K562 (cell line): ENCODE results near the gene FAM20B. TPM values are rescaled to one million over a fixed set of nuclear protein-coding genes. Genes with fewer than 3 reads are reported as not detected.

ENCODE experiments used
- ARID3A ChIP-seq: IDR thresholded peaks from 2 replicates; pipeline ENCODE4 v1.6.1; 2012; ENCODE audit warnings: low read depth, low read length, improper control_type of control experiment, borderline replicate concordance
- CHCHD3 ChIP-seq: fragments of 250-450 bp; sonication (Bioruptor Pico); IDR thresholded peaks from 2 replicates; pipeline ENCODE4 v2.1.2; 2022; ENCODE audit warnings: mild to moderate bottlenecking
- CTBP1 ChIP-seq: fragments of 450-650 bp; IDR thresholded peaks from 2 replicates; pipeline ENCODE4 v1.6.1; 2016; ENCODE audit warnings: borderline replicate concordance
- DDX20 ChIP-seq: fragments of 450-650 bp; IDR thresholded peaks from 2 replicates; pipeline ENCODE4 v1.6.1; 2016; ENCODE audit warnings: missing genetic modification characterization, low read depth, mild to moderate bottlenecking, missing compliant biosample characterization, moderate library complexity
- DNMT1 ChIP-seq: fragments of 450-650 bp; IDR thresholded peaks from 2 replicates; pipeline ENCODE4 v1.6.1; 2016; ENCODE audit warnings: antibody characterized with exemption, mild to moderate bottlenecking
- ESRRB ChIP-seq: fragments of 250-450 bp; sonication (Bioruptor Pico); IDR thresholded peaks from 2 replicates; pipeline ENCODE4 v1.5.0; 2020; ENCODE audit warnings: mild to moderate bottlenecking, moderate library complexity, borderline replicate concordance
- HDGF ChIP-seq: fragments of 450-650 bp; IDR thresholded peaks from 2 replicates; pipeline ENCODE4 v1.6.1; 2016
- KAT8 ChIP-seq: fragments of 450-650 bp; IDR thresholded peaks from 2 replicates; pipeline ENCODE4 v1.6.1; 2016; ENCODE audit warnings: low read depth, mild to moderate bottlenecking
- KDM4B ChIP-seq, 2 experiments: fragments of 450-650 bp in 1 of 2; sonication (generic) in 1 of 2; IDR thresholded peaks; 2 replicates each; pipeline ENCODE4 v1.6.1; 2016 to 2017; ENCODE audit warnings: borderline replicate concordance in 2 of 2, antibody characterized with exemption in 1 of 2, low read depth in 1 of 2, mild to moderate bottlenecking in 1 of 2
- MCM2 ChIP-seq: fragments of 450-650 bp; IDR thresholded peaks from 2 replicates; pipeline ENCODE4 v1.6.1; 2017; ENCODE audit warnings: low read depth, mild to moderate bottlenecking
- MCM7 ChIP-seq, 2 experiments: fragments of 450-650 bp; IDR thresholded peaks; 2 replicates each; pipeline ENCODE4 v1.6.1; 2016 to 2018
- MEF2A ChIP-seq: IDR thresholded peaks from 2 replicates; pipeline ENCODE4 v1.6.1; 2011; ENCODE audit warnings: low read depth, mild to moderate bottlenecking, low read length, moderate library complexity; ENCODE audit not compliant: control insufficient read depth
- MYBL2 ChIP-seq, 2 experiments: fragments of 450-650 bp in 1 of 2; sonication (generic) in 1 of 2; formaldehyde crosslinking in 1 of 2; IDR thresholded peaks; 2 replicates each; pipeline versions ENCODE4 v1.6.1 to v1.8.1; 2017 to 2022; ENCODE audit warnings: borderline replicate concordance in 1 of 2, inconsistent platforms in 1 of 2, low read depth in 1 of 2, mild to moderate bottlenecking in 1 of 2, missing genetic modification reagents in 1 of 2, moderate library complexity in 1 of 2
- POLR2A ChIP-seq: fragments of 450-650 bp; conservative IDR thresholded peaks from 2 replicates; pipeline ENCODE4 v1.6.1; 2016
- SIX5 ChIP-seq, 2 experiments: IDR thresholded peaks; 2 replicates each; pipeline ENCODE4 v1.6.1; 2011; ENCODE audit warnings: low read length in 2 of 2, borderline replicate concordance in 1 of 2, low read depth in 1 of 2, mild to moderate bottlenecking in 1 of 2, moderate library complexity in 1 of 2; ENCODE audit not compliant: insufficient read depth in 1 of 2
- SNIP1 ChIP-seq: fragments of 450-650 bp; IDR thresholded peaks from 2 replicates; pipeline ENCODE4 v1.7.1; 2017; ENCODE audit warnings: low read depth, mild to moderate bottlenecking
- TSC22D4 ChIP-seq: fragments of 450-650 bp; IDR thresholded peaks from 2 replicates; pipeline ENCODE4 v1.6.1; 2016; ENCODE audit warnings: missing genetic modification characterization, missing biosample characterization, control low read depth
- ZBTB34 ChIP-seq: fragments of 250-450 bp; sonication (Bioruptor Pico); IDR thresholded peaks from 2 replicates; pipeline ENCODE4 v1.8.0; 2021; ENCODE audit warnings: mild to moderate bottlenecking, moderate library complexity
- ZEB2 ChIP-seq: fragments of 450-650 bp; IDR thresholded peaks from 2 replicates; pipeline ENCODE4 v1.6.1; 2016
- ZNF518B ChIP-seq: fragments of 250-450 bp; sonication (Bioruptor Pico); IDR thresholded peaks from 2 replicates; pipeline ENCODE4 v1.5.0; 2021; ENCODE audit warnings: mild to moderate bottlenecking, moderate library complexity
- ZNF740 ChIP-seq, 3 experiments: fragments of 200-800 bp in 1 of 3; sonication (Bioruptor generic) in 1 of 3; sonication (generic) in 1 of 3; formaldehyde crosslinking in 1 of 3; IDR thresholded peaks; 2 replicates each; pipeline versions ENCODE4 v1.6.1 to v1.8.0; 2016 to 2022; ENCODE audit warnings: mild to moderate bottlenecking in 2 of 3, missing compliant biosample characterization in 2 of 3, missing genetic modification characterization in 2 of 3, missing genetic modification reagents in 1 of 3
- polyA plus RNA-seq, 8 experiments: library from polyadenylated mRNA; depleted of rRNA in 4 of 8; stranded (reverse) in 5 of 8; unstranded in 3 of 8; fragments of >200 nt; fragmentation: Nextera tagmentation in 2 of 8; fragmentation: Illumina TruSeq in 1 of 8; extraction: Ambion mirVana in 2 of 8; extraction: Trizol in 1 of 8; gene quantifications; 2 replicates each; pipeline versions ENCODE4 v1.2.1 to v1.2.3, GENCODE V29; 2011 to 2014; ENCODE audit warnings: inconsistent platforms in 1 of 8, missing spikeins in 1 of 8
- total RNA-seq, 7 experiments: library from RNA; depleted of rRNA in 6 of 7; stranded (reverse); fragments of >200 nt in 6 of 7; fragmentation: Illumina TruSeq in 2 of 7; extraction: Trizol in 2 of 7; gene quantifications; 2 replicates each; pipeline versions ENCODE4 v1.2.1 to v1.2.3, GENCODE V29; 2011 to 2021; ENCODE audit warnings: low replicate concordance in 1 of 7

The FAM20B gene
- total and polyA plus RNA-seq, 9 of the 15 experiments (the other 6 are each of a cell fraction or from before 2014, with no cell fraction given): 7.2 to 67.5 (median 42.9) TPM

- no peak for TF ChIP-seq DDX20 (tag)
- TF ChIP-seq ARID3A: 0 out of 2 replicates have a peak, but pooled peaks have one; percentile 15
- TF ChIP-seq SIX5 (IDR thresholded peaks at IDR 0.05; ENCODE audit: borderline replicate concordance in 1 of 2, insufficient read depth in 1 of 2, low read depth in 1 of 2, low read length in 2 of 2): no peak
- TF ChIP-seq CTBP1: peak; percentile 95
- no peak for TF ChIP-seq KDM4B (IDR thresholded peaks at IDR 0.05; ENCODE audit: borderline replicate concordance in 2 of 2, low read depth in 1 of 2)
- TF ChIP-seq KAT8: no peak
- no peak for TF ChIP-seq ZNF518B (CRISPR knock-in tag)
- no peak for TF ChIP-seq MCM2
- no peak for TF ChIP-seq TSC22D4 (tag)
- TF ChIP-seq MYBL2 (IDR thresholded peaks at IDR 0.05; ENCODE audit: low read depth): no peak
- no peak for TF ChIP-seq MYBL2 (CRISPR knock-in tag; IDR thresholded peaks at IDR 0.05; ENCODE audit: borderline replicate concordance)
- TF ChIP-seq CHCHD3 (CRISPR knock-in tag): no peak
- TF ChIP-seq DNMT1: no peak
- TF ChIP-seq SNIP1: no peak
- TF ChIP-seq ZEB2: no peak
- no peak for TF ChIP-seq MEF2A
- no peak for TF ChIP-seq HDGF
- no peak for TF ChIP-seq ZNF740 (CRISPR knock-in tag; IDR thresholded peaks at IDR 0.05)
- TF ChIP-seq ZNF740 (tag; IDR thresholded peaks at IDR 0.05): no peak
- TF ChIP-seq POLR2A: peak; percentile 71
- no peak for TF ChIP-seq ZBTB34 (CRISPR knock-in tag)
- TF ChIP-seq ESRRB (CRISPR knock-in tag): no peak
- TF ChIP-seq MCM7 (IDR thresholded peaks at IDR 0.05): no peak
Observed at GRCh38 chr1:179016706-179017382, 8.8 kb upstream of the FAM20B start (continued).
